MM.1S (cell line): ENCODE measurements around the gene IMMP2L.

ENCODE experiments used
- EZH2phosphoT487 ChIP-seq: fragments of 300-600 bp; sonication (generic); IDR thresholded peaks from 2 replicates; pipeline ENCODE4 v1.6.1; 2018; ENCODE audit warnings: antibody characterized with exemption, low read length
- TF ChIP-seq, protein P1 (sequence below): fragments of 300-600 bp; sonication (generic); IDR thresholded peaks from 2 replicates; pipeline ENCODE4 v1.5.1; 2016; ENCODE audit warnings: antibody characterized with exemption, low read length, mixed read lengths

DNA sequence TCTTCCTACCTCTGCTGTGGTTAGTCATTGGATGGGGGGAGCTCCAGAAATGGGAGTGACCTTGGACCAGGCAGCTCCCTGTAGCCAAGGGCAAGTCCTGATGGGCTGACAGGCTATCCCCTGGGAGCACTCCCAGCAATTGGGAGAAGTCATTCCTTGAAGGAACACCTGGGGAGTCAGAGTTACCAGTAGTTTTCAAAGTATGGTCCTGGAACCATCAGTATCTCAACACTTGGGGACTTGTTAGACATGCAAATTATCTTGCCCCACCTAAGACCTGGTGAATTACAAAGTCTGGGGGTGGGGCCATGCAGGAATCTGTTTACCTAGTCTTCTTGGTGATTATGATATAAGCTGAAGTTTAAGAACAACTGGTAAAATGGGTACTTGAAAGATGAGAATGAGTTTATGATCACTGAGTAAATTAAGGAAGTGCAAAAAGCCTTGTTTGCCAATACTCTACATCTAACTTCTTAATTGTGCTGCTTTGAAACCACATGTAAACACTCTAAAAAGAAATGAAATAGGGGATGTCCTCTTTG is 758.6 kb downstream of the IMMP2L start:
- TF ChIP-seq, protein P1, sequence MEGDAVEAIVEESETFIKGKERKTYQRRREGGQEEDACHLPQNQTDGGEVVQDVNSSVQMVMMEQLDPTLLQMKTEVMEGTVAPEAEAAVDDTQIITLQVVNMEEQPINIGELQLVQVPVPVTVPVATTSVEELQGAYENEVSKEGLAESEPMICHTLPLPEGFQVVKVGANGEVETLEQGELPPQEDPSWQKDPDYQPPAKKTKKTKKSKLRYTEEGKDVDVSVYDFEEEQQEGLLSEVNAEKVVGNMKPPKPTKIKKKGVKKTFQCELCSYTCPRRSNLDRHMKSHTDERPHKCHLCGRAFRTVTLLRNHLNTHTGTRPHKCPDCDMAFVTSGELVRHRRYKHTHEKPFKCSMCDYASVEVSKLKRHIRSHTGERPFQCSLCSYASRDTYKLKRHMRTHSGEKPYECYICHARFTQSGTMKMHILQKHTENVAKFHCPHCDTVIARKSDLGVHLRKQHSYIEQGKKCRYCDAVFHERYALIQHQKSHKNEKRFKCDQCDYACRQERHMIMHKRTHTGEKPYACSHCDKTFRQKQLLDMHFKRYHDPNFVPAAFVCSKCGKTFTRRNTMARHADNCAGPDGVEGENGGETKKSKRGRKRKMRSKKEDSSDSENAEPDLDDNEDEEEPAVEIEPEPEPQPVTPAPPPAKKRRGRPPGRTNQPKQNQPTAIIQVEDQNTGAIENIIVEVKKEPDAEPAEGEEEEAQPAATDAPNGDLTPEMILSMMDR, result no peak
- no peak for TF ChIP-seq EZH2phosphoT487
